Transverse colon (tissue), 4 donors: ENCODE data around the gene RAB3C. TPM values are rescaled to one million over a fixed set of nuclear protein-coding genes. Genes with fewer than 3 reads are reported as not detected.

ENCODE experiments used
- DNase-seq: peaks from one replicate; pipeline ENCODE4 v3.0.0-alpha.2; 2019
- H3K27ac ChIP-seq, 4 donors: fragments of 200-600 bp; sonication (generic); 2 replicates each; pipeline ENCODE4 v1.5.1; 2016 to 2018; ENCODE audit warnings: inconsistent platforms in 4 of 4
- H3K27me3 ChIP-seq: fragments of 200-600 bp; sonication (generic); 2 replicates; pipeline ENCODE4 v1.5.1; 2017; ENCODE audit warnings: inconsistent platforms
- H3K36me3 ChIP-seq, 4 donors: fragments of 200-600 bp; sonication (generic); 2 replicates each; pipeline ENCODE4 v1.5.1; 2017 to 2019; ENCODE audit warnings: inconsistent platforms in 4 of 4
- H3K4me1 ChIP-seq, 4 donors: fragments of 200-600 bp; sonication (generic); 2 replicates each; pipeline ENCODE4 v1.5.1; 2017 to 2020; ENCODE audit warnings: inconsistent platforms in 4 of 4
- H3K4me3 ChIP-seq, 4 donors: fragments of 200-600 bp; sonication (generic); 1 replicate in 1 of 4; 2 replicates in 3 of 4; pipeline versions ENCODE4 v1.5.1 to v1.6.1; 2017 to 2019; ENCODE audit warnings: inconsistent platforms in 4 of 4
- H3K9me3 ChIP-seq, 2 donors: fragments of 200-600 bp; sonication (generic); 2 replicates each; pipeline ENCODE4 v1.5.1; 2017 to 2019; ENCODE audit warnings: inconsistent platforms in 2 of 2
- EP300 ChIP-seq: sonication (generic); formaldehyde crosslinking; IDR thresholded peaks from one replicate; pipeline ENCODE4 v1.6.1; 2017; ENCODE audit warnings: antibody characterized with exemption, low read depth
- POLR2A ChIP-seq: fragments of 450-650 bp; IDR thresholded peaks from one replicate; pipeline ENCODE4 v1.6.1; 2016; ENCODE audit warnings: antibody characterized with exemption, mild to moderate bottlenecking, moderate library complexity
- POLR2AphosphoS5 ChIP-seq, 3 donors: sonication (generic); formaldehyde crosslinking; IDR thresholded peaks; one replicate each; pipeline ENCODE4 v1.6.1; 2016; ENCODE audit warnings: antibody characterized with exemption in 3 of 3
- WGBS, 2 donors: methylation state at CpG; one replicate each; pipeline ENCODE4 v1.1.5; 2018; ENCODE audit warnings: low coverage in 1 of 2; 5-methylcytosine and 5-hydroxymethylcytosine counted together
- in situ Hi-C, 4 donors: fragments of 200-750 bp; cut with MboI; loops; one replicate each; pipeline versions ENCODE4 v1.15.0 to v1.15.1; 2017; ENCODE audit warnings: low sequenced_read_pairs in 3 of 4, low pct_ligation_motif_present in 1 of 4, low pct_unique_long_range_greater_than_20kb in 1 of 4
- intact Hi-C: fragments of 100-400 bp; cut with DNase I; formaldehyde crosslinking; loops from one replicate; pipeline ENCODE4 v1.15.1; 2023; ENCODE audit warnings: low total_unique reads
- total RNA-seq, 4 donors: library from RNA; depleted of rRNA; stranded (reverse); fragments of >200 nt; gene quantifications; one replicate each; pipeline ENCODE4 v1.1.0, GENCODE V29; 2016
- TF ChIP-seq, protein P1 (sequence below), 5 experiments: fragments of 200-600 bp in 3 of 5; fragments of 450-650 bp in 2 of 5; sonication (generic) in 3 of 5; IDR thresholded peaks; 1 replicate in 2 of 5; 2 replicates in 3 of 5; pipeline ENCODE4 v1.5.1; 2016 to 2017; ENCODE audit warnings: antibody characterized with exemption in 5 of 5, inconsistent platforms in 3 of 5, mild to moderate bottlenecking in 2 of 5, moderate library complexity in 1 of 5

Gene RAB3C
- total RNA-seq, 4 donors from 2014 or later: 0.20 to 0.75 (median 0.51) TPM

DNA sequence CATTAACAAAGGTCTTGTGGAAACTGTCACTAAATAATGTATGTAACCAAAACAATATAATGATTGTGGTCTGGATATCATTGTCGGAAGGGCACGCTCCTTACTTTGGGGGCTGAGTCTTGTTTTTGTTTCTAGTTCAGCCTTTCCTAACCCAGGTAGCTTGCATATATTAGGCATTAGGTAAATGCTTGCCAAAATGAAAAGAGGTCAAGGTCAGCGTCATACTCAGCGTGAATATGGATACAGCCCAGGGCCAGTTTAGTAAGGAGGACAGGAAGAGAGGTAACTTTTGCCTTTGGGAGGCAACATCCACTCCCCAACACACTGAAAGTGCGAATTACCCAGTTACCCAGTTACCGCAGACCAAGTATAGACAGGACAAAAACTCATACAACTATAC, 171.4 kb downstream of the RAB3C start:
- TF ChIP-seq EP300 (no peak), POLR2A (no peak), POLR2AphosphoS5 (IDR thresholded peaks at IDR 0.05) (no peak)
- TF ChIP-seq, protein P1, sequence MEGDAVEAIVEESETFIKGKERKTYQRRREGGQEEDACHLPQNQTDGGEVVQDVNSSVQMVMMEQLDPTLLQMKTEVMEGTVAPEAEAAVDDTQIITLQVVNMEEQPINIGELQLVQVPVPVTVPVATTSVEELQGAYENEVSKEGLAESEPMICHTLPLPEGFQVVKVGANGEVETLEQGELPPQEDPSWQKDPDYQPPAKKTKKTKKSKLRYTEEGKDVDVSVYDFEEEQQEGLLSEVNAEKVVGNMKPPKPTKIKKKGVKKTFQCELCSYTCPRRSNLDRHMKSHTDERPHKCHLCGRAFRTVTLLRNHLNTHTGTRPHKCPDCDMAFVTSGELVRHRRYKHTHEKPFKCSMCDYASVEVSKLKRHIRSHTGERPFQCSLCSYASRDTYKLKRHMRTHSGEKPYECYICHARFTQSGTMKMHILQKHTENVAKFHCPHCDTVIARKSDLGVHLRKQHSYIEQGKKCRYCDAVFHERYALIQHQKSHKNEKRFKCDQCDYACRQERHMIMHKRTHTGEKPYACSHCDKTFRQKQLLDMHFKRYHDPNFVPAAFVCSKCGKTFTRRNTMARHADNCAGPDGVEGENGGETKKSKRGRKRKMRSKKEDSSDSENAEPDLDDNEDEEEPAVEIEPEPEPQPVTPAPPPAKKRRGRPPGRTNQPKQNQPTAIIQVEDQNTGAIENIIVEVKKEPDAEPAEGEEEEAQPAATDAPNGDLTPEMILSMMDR (IDR thresholded peaks at IDR 0.05): no peak
- WGBS, 2 donors: 65% methylated on average over 6 of the region's 6 CpGs
- intact Hi-C loops: no loop called here
- H3K4me3 ChIP-seq: no peak overlapping the region
- H3K4me1 ChIP-seq: no peaks in the 10 kb centered on the region
- H3K27me3 ChIP-seq: no peaks in the 10 kb centered on the region
- H3K27ac ChIP-seq: no peak overlapping the region
- in situ Hi-C loops: no loop called here
- H3K36me3 ChIP-seq: no peaks in the 10 kb centered on the region
- H3K9me3 ChIP-seq: no peaks in the 10 kb centered on the region
- no peak for DNase-seq

DNA sequence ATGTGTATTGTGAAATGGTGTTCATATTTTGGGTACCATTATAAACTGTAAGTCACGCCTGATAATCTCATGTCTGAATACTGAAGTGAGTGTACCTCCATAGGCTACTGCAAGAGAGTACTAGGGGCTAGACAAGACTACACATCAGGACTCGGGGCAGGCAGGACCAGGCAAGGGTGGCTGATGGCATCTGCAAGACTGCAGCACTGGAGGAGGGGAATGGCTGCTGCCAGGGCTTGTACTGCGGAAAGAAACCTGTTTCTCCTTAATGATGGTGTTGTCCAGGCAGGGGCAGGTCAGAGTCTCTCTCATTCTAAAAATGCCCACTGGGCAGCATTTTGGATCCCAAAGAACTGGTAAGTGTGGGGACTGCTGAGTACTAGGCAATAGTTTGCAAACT, 172.5 kb downstream of the RAB3C start:
- Histone ChIP-seq H3K27ac (no peak overlapping the region), H3K4me3 (no peak overlapping the region), H3K9me3 (no peaks in the 10 kb centered on the region), H3K4me1 (no peaks in the 10 kb centered on the region), H3K36me3 (no peaks in the 10 kb centered on the region), H3K27me3 (no peaks in the 10 kb centered on the region)
- WGBS, 2 donors: 80% methylated on average over 3 of the region's 3 CpGs; no CpG with 5 or more reads in 1 of the 2 donors
- intact Hi-C loops: no loop called here
- TF ChIP-seq, protein P1 (IDR thresholded peaks at IDR 0.05): no peak
- TF ChIP-seq POLR2AphosphoS5 (IDR thresholded peaks at IDR 0.05) (no peak), EP300 (no peak), POLR2A (no peak)
- in situ Hi-C loops: no loop called here
- no peak for DNase-seq

DNA sequence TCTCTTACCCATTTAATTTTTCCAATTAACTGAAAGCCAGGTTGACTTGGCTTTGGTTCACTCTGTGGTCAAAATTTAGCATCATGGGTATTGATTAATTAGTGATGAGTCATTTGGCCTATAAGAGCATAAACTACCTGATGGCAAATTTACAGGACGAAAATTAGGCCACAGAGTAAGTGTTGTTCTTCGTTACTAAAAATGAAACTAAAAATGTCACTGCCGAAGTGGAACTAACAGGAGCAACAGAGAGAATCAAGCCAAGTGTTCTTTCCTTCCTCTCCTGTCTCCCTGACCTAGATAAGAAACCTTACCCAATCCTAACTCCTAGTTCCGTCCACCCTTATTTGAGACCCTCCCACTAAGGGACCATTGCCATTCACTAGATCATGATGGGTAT, 176.9 kb downstream of the RAB3C start:
- in situ Hi-C loops: no loop called here
- H3K9me3 ChIP-seq: no peaks in the 10 kb centered on the region
- no peak for DNase-seq
- no peaks in the 10 kb centered on the region for H3K36me3 ChIP-seq
- peak overlapping the region in 2 of 4 donors; percentile 1 to 29 for H3K4me3 ChIP-seq
- intact Hi-C loops: no loop called here
- no peaks in the 10 kb centered on the region for H3K27me3 ChIP-seq
- TF ChIP-seq, protein P1 (IDR thresholded peaks at IDR 0.05): no peak
- TF ChIP-seq EP300 (no peak), POLR2AphosphoS5 (IDR thresholded peaks at IDR 0.05) (no peak), POLR2A (no peak)
- WGBS, 2 donors: 22 to 43% methylated on average over 4 of the region's 4 CpGs
- H3K27ac ChIP-seq: no peak overlapping the region
- no peaks in the 10 kb centered on the region for H3K4me1 ChIP-seq

DNA sequence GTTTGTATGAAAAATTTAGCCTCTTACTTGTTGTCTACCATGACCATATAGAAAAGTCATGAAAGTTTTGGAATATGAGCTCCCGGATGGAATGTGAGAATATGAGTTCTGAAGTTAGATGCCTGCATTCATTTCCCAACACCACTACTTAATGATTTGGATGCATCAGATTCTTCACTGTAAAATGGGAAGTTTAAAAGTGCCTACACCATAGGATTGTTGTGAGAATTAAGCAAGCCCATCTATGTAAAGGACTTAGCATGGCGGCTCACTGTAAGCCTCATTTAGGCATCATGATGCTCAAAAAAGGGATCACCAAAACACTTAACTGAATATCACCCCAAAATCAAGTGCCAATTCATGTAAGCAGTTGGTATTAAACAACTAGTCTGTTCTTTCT, 177.3 kb downstream of the RAB3C start:
- Histone ChIP-seq H3K27me3 (no peaks in the 10 kb centered on the region), H3K9me3 (no peaks in the 10 kb centered on the region), H3K4me1 (no peaks in the 10 kb centered on the region), H3K27ac (no peak overlapping the region), H3K36me3 (no peaks in the 10 kb centered on the region), H3K4me3 (peak overlapping the region in 1 of 4 donors; percentile 29)
- WGBS, 2 donors: 86 to 93% methylated on average over 2 of the region's 2 CpGs
- TF ChIP-seq POLR2A (no peak), EP300 (no peak), POLR2AphosphoS5 (IDR thresholded peaks at IDR 0.05) (no peak)
- TF ChIP-seq, protein P1 (IDR thresholded peaks at IDR 0.05): no peak
- intact Hi-C loops (no loop called here), in situ Hi-C loops (no loop called here)
- no peak for DNase-seq
